SW480 (cell line): ENCODE results near the gene MED25.

Source experiments
- DNase-seq: peaks from one replicate; pipeline ENCODE4 v3.0.0-alpha.2; 2016; ENCODE audit warnings: low spot score

MED25 gene

GRCh38 chr19:49799271-49799797 is 18.8 kb upstream of the MED25 start:
- DNase-seq: no peak

DNA sequence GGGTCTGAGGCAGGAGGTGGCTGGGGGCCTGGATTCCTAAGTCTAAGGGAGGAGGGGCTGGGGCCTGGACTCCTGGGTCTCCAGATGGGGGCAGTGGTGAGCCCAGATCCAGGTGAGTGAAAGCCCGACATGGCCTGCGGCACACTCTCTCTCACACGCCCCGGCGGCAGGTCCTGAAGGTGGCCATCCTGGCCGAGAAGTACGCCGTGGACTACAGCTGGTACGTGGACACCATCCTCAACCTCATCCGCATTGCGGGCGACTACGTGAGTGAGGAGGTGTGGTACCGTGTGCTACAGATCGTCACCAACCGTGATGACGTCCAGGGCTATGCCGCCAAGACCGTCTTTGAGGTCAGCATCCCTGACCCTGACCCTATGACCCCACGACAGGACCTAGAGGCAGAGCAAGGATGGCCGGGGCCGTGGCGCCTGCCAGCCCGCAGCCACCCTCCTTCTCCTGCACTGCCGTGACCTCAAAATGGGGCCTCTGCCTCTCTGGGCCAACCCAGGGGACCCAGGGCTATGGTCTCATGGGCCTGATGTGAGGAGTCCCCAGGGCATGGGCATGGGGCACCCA is 18.2 kb upstream of the MED25 start:
- no peak for DNase-seq

DNA sequence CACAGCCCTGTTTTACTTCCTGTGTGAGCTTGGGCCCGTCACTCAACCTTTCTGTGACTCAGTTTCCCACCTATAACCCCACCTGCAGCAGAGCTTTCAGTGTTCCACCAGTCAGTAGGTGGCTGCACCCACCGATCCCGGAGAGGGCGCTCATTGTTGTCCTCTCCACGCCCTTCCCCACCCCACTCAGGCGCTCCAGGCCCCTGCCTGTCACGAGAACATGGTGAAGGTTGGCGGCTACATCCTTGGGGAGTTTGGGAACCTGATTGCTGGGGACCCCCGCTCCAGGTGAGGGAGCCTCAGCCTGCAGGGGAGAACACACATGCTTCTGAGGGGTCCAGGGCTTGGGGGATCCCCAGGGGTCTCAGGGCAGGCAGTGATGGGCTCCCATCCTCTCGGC is 17.3 kb upstream of the MED25 start:
- DNase-seq: no peak

- DNase-seq: no peak
Observed at GRCh38 chr19:49801401-49801888, 16.6 kb upstream of the MED25 start.

- no peak for DNase-seq
Observed at GRCh38 chr19:49801966-49802661, 16.0 kb upstream of the MED25 start.

GRCh38 chr19:49802836-49803528 is 15.1 kb upstream of the MED25 start:
- no peak for DNase-seq

DNA sequence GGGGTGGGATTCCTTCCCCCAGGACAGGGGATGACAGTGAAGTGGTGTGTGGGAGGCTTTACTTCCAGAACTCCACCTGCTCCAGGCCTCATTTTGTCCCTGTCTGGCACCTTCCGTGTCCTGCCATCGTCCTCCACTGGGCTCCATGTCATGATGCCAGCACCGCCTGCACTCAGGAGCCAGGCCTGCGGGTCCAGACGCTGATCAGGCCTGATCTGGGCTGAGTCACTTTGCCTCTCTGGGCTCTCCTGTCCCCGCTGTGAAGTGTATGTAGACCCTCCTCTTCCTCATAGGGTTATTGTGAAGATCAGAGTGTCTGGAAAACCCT is 14.6 kb upstream of the MED25 start:
- DNase-seq: no peak

DNA sequence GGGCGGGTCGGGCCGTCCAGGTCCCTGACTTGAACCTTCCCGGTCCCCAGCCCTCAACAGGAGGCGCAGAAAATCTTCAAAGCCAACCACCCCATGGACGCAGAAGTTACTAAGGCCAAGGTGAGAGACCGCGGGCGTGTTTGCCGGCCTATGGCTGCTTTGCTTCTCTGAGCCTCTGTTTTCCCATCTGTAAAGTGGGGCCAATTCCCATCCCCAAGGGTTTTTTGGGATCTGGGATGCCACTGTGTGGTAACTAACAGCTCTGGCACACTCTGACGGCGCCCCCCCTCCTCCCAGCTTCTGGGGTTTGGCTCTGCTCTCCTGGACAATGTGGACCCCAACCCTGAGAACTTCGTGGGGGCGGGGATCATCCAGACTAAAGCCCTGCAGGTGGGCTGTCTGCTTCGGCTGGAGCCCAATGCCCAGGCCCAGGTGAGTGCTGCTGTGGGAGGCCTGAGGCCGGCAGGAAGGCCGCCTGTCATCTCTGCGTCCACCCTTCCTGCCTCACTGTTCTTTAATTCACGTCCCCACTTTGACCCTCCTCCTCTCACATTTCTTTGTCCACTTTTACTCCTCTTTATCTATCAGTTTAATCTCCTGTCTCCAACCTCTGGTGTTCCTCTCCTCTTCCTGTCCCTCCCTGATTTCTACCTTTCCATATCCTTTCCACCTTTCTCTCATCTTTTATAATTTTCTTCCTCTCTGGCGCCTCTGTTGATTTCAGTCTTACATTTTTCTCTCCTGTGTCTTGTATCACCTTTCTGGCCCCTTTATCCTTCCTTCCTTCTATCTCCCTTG is 12.1 kb upstream of the MED25 start:
- DNase-seq: no peak

- no peak for DNase-seq
Observed at GRCh38 chr19:49806620-49806959, 11.5 kb upstream of the MED25 start.

DNA sequence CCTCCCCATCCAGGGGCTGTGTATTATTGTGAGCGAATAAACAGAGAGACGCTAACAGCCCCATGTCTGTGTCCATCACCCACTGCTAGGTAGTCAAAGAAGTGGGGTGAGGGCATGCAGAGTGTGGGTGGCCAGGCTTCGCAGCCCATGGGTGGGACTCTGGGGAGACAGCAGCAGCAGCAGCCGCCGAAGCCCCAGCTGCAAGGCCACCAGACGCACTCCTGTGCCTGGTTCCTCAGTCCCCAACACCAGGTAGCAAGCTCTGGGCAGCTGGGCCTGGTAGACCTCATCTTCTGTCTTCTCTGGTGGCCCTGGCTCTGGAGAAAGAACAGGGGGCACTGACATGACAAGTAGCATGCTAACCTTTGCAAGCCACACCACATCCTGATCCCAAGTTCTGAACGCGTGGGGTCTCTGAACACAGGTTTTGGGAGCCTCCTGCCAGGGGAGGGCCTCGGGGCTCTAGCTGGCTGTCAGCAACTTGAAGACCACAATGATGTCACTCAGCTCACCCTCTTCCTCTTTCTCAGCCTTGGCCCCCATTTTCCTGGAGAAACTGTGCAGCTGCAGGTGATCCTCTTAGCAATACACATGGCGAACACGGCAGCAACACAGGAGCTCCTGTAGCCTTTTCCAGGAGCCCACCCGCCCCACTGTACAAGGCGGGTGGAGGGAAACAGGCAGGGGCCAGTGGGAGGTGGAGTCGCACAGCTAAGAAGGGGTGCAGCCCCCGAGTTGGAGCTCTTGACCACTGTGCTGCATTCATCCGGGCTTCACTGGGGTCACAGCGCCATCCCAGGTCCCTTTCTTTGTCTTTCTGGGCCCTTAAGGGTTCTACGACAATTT is 10.8 kb upstream of the MED25 start:
- DNase-seq: no peak

DNA sequence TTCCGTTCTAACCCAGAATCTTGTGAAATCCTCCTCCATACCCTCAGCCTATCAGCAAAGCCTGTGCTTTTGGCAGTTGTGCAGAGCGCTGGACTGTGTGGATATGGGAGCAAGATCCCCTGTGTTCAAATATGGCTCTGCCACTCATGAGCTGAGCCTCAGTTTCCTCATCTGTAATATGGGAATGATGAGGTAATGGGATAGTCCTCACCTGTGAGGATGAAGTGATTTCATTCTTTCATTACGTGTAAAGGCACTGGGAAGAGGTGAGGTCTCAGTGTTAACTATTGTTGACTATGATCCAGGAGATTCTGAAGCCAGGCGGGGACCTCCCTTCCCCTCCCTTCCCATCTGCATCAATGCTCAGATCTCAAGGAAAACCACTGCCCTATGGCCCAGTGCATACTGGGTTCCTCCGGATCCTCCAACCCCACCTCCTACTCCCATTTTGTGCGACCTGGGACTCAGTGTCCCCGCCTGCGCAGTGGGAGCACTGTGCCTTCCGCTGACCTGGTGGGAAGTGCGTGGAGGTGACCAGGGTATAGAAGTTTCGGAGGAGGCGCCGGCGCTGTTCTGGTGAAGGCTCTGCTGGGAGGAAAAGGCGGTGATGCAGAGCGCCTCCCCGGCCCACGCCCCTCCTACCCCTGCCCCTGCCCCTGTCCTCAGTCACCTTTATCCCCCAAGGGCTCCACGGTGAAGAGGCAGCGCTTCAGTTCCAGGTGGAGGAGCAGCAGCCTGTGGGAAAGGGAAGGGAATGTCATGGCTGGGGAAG is 10.0 kb upstream of the MED25 start:
- DNase-seq: no peak

DNA sequence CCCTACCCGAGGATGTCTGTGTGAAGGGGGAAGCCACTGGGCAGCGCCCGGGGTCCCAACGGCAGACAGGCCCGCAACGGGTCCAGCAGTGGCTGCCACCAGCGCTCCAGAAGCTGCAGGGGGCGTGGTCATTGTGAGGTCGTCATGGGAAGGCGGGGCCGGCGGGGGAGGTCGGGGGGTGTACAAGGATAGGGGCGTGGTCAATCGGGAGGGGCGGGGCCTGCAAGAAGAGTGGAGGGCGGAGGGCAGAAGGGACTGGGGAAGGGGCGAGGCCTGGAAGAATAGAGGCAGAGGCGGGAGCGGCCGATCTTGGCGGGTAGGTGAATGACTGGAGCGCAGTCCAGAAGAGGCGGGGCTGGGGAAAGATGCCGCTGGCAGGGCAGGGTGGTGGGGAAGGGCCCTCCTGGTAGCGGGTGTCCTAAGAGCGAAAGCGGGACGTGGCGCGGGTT is 9.4 kb upstream of the MED25 start:
- peak; percentile 59 for DNase-seq

- peak; percentile 50 for DNase-seq
Observed at GRCh38 chr19:49809160-49809940, 8.7 kb upstream of the MED25 start.

GRCh38 chr19:49809941-49810389 is 8.1 kb upstream of the MED25 start:
- no peak for DNase-seq

DNA sequence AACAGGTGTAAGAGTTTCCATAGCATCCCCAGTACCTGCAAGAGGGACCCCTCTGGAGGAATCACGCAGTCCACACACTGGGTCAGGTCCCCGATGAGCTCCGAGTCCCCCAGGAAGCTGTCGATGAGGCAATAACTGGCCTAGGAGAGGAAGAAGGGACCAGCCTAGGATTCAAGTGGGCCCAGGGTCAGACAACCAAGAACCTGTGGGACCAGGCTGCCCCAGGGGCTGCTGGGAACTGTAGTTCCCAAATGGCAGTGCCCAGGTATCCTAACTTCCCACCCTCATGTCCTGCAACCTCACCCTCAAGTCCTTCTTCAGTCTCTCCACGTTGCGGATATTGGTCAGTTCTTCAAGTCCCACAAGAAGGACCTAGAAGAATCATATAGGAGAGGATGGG is 6.8 kb upstream of the MED25 start:
- DNase-seq: no peak

DNA sequence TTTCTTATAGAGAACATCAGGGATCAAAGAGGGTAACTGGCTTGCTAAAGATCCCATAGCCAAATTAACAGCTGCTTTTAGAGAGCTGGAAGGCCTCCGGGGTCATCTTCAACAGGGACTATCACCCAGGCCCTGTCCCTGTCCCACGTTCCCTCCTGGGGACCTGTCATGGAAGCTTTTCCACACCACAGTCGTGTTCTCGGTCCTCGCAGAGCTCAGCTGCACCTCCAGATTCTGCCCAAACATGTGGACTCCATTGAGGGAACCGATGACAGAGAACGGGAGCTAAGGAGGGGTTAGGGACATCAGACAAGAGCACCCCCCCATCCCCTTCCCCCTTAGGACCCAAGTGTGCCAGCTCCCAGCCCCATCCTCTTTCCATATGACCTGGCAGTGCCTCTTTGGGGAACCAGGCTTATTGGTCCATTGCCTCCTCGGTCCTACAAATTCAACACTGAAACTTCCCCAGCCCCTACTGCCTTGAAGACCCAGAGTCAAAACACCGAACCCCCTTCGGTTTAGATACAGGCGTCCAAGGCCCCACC is 5.6 kb upstream of the MED25 start:
- DNase-seq: no peak

DNA sequence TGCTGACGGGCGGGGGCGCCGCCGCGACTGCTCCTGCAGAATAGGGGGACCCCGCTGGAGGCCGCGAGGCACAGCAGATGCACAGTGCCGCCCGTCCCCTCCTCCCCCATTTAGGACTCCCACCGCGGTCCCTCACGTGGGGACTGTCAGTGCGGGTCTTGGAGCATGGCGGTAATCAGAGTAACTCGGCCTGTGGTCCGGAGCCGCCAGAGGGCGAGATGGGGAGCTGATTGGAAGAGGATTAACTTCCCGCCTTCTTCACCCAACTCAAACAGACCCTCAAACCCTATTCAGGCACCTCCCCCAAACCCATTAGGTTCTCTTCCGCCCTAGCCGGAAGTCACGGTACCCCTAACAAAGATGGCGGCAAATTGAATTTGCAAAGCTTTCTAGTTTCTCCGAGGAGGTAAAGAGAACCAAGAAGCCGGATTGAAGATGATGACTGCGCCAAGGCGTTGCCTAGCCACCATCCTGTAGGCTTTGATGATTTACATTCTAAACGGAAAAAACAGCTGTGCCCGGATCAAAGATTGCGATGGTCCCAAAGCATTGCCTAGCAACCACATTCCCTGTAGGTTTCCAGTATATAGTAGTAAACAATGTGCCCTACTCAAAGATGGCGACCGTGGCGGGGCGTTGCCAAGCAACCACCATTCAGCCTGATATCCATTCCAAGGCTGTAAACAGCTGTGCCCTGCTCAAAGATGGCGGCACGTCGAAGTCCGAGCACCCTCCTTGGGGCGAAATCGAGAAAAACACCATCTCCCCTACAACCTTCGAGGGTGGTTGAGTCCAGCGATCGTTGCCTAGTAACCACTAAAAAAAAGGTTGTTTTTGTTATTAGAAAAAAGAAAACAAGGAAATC is 4.9 kb upstream of the MED25 start, which contains the start of gene FUZ:
Gene FUZ (minus strand): TSS at position 296 of the 865 bp plus-strand sequence. CDS start 186 bp downstream, at position 110.
- peak; percentile 98 for DNase-seq

GRCh38 chr19:49814010-49814409 is 4.1 kb upstream of the MED25 start:
- no peak for DNase-seq
